Measurements from ENCODE around the gene CD200. TPM values are rescaled to one million over a fixed set of nuclear protein-coding genes. Genes with fewer than 3 reads are reported as not detected.

Gene CD200
- total and polyA plus RNA-seq, 9 of the 15 experiments (the other 6 are each of a cell fraction or from before 2014, with no cell fraction given) = 0.13 TPM; not detected in 8

GRCh38 chr3:112379020-112379690 lies 46.2 kb downstream of the CD200 start:
- no peak overlapping the region for H3K27ac ChIP-seq (ENCODE audit: extremely low read depth, low read depth, low read length)
- in situ Hi-C loops (cut with MboI) (no loop called here), intact Hi-C loops (cut with micrococcal nuclease) (no loop called here)
- CTCF ChIA-PET (ENCODE audit: low intra/inter-chr PET ratio) = no interaction called here
- no peaks in the 10 kb centered on the region for H3K36me3 ChIP-seq (ENCODE audit: control insufficient read depth, insufficient read depth, low read length)
- TF ChIP-seq CXXC5 (CRISPR knock-in tag; IDR thresholded peaks at IDR 0.05) = no peak
- no peak for TF ChIP-seq HES1 (IDR thresholded peaks at IDR 0.05; ENCODE audit: low read depth)
- H3K27me3 ChIP-seq (ENCODE audit: control insufficient read depth in 2 of 2, insufficient read depth in 2 of 2, low read length in 2 of 2) = no peaks in the 10 kb centered on the region
- no peak overlapping the region for H3K9ac ChIP-seq (ENCODE audit: insufficient read depth in 1 of 2, low read depth in 2 of 2, low read length in 2 of 2)
- no peak overlapping the region for H3K4me3 ChIP-seq
- DNase-seq (ENCODE audit: extremely low read depth in 1 of 4, low spot score in 3 of 4) = no peak
- no peaks in the 10 kb centered on the region for H4K20me1 ChIP-seq (replicated peaks; ENCODE audit: control insufficient read depth, insufficient read depth, low read length)
- POLR2A ChIA-PET = no interaction called here
- ATAC-seq = no peak
- no peak overlapping the region for H2AFZ ChIP-seq (ENCODE audit: low read depth, low read length)
- WGBS (ENCODE audit: insufficient coverage, low coverage, missing lambda C conversion rate) = 1% methylated on average over 7 of the region's 7 CpGs
- no peaks in the 10 kb centered on the region for H3K9me1 ChIP-seq (ENCODE audit: control insufficient read depth, insufficient read depth, low read length)
- no TSS peak for BruUV-seq (replicated peaks)
- no peaks in the 10 kb centered on the region for H3K79me2 ChIP-seq (ENCODE audit: control insufficient read depth, insufficient read depth, low read length)
- no peak overlapping the region for H3K4me2 ChIP-seq (ENCODE audit: insufficient read depth, low read length)
- H3K4me1 ChIP-seq (replicated peaks in 1 of 2; ENCODE audit: control insufficient read depth in 2 of 2, insufficient read depth in 2 of 2, low read length in 2 of 2) = no peaks in the 10 kb centered on the region
- no peak for FAIRE-seq
- no peaks in the 10 kb centered on the region for H3K9me3 ChIP-seq (replicated peaks; ENCODE audit: control insufficient read depth, insufficient read depth, low read depth, low read length)

- ATAC-seq (no peak), FAIRE-seq (no peak), DNase-seq (ENCODE audit: extremely low read depth in 1 of 4, low spot score in 3 of 4) (no peak)
- Histone ChIP-seq H3K4me1 (replicated peaks in 1 of 2; ENCODE audit: control insufficient read depth in 2 of 2, insufficient read depth in 2 of 2, low read length in 2 of 2) (no peaks in the 10 kb centered on the region), H3K36me3 (ENCODE audit: control insufficient read depth, insufficient read depth, low read length) (no peaks in the 10 kb centered on the region), H3K9me1 (ENCODE audit: control insufficient read depth, insufficient read depth, low read length) (no peaks in the 10 kb centered on the region), H3K27ac (ENCODE audit: extremely low read depth, low read depth, low read length) (no peak overlapping the region), H3K27me3 (ENCODE audit: control insufficient read depth in 2 of 2, insufficient read depth in 2 of 2, low read length in 2 of 2) (no peaks in the 10 kb centered on the region), H3K9me3 (replicated peaks; ENCODE audit: control insufficient read depth, insufficient read depth, low read depth, low read length) (no peaks in the 10 kb centered on the region), H3K9ac (ENCODE audit: insufficient read depth in 1 of 2, low read depth in 2 of 2, low read length in 2 of 2) (no peak overlapping the region), H4K20me1 (replicated peaks; ENCODE audit: control insufficient read depth, insufficient read depth, low read length) (no peaks in the 10 kb centered on the region), H3K79me2 (ENCODE audit: control insufficient read depth, insufficient read depth, low read length) (no peaks in the 10 kb centered on the region), H3K4me3 (no peak overlapping the region), H3K4me2 (ENCODE audit: insufficient read depth, low read length) (no peak overlapping the region), H2AFZ (ENCODE audit: low read depth, low read length) (no peak overlapping the region)
- CTCF ChIA-PET (ENCODE audit: low intra/inter-chr PET ratio) = no interaction called here
- no TSS peak for BruUV-seq (replicated peaks)
- intact Hi-C loops (cut with micrococcal nuclease) = no loop called here
- WGBS (ENCODE audit: insufficient coverage, low coverage, missing lambda C conversion rate) = 5% methylated on average over 7 of the region's 7 CpGs
- POLR2A ChIA-PET = no interaction called here
- in situ Hi-C loops (cut with MboI) = no loop called here
- TF ChIP-seq NR2C1 (IDR thresholded peaks at IDR 0.05) (no peak), NR2C1 (tag; IDR thresholded peaks at IDR 0.05) (no peak), ZNF511 (CRISPR knock-in tag; IDR thresholded peaks at IDR 0.05) (no peak), ZNF174 (CRISPR knock-in tag; IDR thresholded peaks at IDR 0.05) (no peak), ZNF551 (CRISPR knock-in tag; IDR thresholded peaks at IDR 0.05) (no peak), NELFE (IDR thresholded peaks at IDR 0.05; ENCODE audit: insufficient read depth, insufficient read length) (no peak), PTRF (tag; IDR thresholded peaks at IDR 0.05) (no peak), ETV1 (tag; conservative IDR thresholded peaks at IDR 0.05; ENCODE audit: low read depth) (no peak)
These were observed 49.0 kb downstream of the CD200 start for GRCh38 chr3:112381673-112382542.

Measured in K562 (cell line).